ENCODE data around the gene SGCA. TPM values are rescaled to one million over a fixed set of nuclear protein-coding genes. Genes with fewer than 3 reads are reported as not detected.

Gene SGCA
- total and polyA plus RNA-seq, 10 of the 15 experiments (the other 5 are each of a cell fraction or from before 2014, with no cell fraction given): 0.13 to 2.2 (median 0.50) TPM; not detected in 2

DNA sequence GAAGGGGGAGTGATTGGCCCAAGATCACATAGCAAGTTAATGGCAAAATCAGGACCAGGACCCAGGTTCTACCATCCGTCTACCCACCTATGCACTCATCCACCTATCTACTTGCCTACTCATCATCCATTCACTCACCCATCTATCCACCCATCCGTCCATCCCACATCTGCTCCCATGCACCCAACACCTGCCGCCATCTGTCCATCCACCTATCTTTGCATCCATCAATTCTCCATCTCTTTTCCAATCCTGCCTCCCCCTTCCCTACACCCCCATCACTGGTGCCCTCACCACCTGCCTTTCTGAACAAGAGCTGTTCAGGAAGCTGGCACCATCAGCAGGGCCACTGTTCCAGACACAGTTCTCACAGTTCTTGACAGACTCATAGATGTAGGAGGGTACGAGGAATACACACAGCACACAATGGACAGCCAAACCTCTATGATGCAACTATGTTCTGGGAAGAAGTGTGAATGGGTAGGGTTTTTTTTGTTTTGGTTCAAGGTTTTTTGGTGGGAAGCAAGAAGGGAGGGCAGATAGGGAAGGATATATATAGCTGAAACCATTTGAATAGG, 40.3 kb upstream of the SGCA start (continued):
- TF ChIP-seq BACH1 (IDR thresholded peaks at IDR 0.05; ENCODE audit: borderline replicate concordance) (no peak), GATAD2B (conservative IDR thresholded peaks at IDR 0.05; ENCODE audit: low read depth) (no peak)

DNA sequence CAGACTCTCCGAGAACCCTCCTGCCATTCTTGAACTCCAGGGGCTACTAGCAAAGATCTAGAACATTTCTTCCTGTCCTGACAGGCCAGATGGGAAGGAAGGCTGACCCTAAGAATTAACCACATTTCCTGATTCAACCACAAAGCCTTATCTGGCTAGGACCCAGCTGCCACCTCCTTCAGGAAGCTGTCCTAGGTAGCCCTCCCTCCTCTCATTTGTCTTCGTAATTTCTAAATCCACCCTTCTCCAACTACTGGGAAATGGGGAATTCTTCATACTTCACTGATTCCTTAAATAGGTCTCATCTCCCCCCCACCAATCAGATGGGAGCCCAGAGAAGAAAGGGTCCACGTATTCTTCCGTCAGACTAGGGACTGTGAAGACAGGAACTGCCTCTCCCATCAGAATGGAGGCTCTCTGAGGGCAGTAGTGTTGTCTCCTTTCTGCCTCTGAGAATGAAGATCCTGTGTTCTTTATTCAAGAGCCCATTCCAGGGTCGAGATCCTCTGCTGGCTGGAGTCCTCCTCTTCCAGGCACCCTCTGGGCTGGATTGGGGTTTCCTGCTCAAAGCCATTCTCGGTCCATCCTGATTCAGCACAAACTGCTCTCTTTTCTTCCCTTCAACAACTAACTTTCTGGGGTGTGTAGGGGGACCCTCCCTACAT, 38.0 kb upstream of the SGCA start:
- FAIRE-seq (no peak), ATAC-seq (no peak), DNase-seq (ENCODE audit: low read depth, low spot score) (no peak)
- H3K4me2 ChIP-seq (ENCODE audit: control insufficient read depth, insufficient read depth): no peak overlapping the region
- H3K9ac ChIP-seq (ENCODE audit: control insufficient read depth, insufficient read depth, low read length): no peak overlapping the region
- H2AFZ ChIP-seq (ENCODE audit: control insufficient read depth, low read depth, low read length): no peak overlapping the region
- ChIA-PET SMC1A (ENCODE audit: uncharacterized antibody, unreplicated experiment) (interaction anchor here (0.9 kb wide), 1 partner anchor 9 kb away, joined by 4 read pairs; no protein-coding TSS in a partner anchor), POLR2A (no interaction called here), CTCF (no interaction called here), RAD21 (ENCODE audit: unreplicated experiment) (no interaction called here)
- H3K27me3 ChIP-seq (replicated peaks in 1 of 2; ENCODE audit: control insufficient read depth in 2 of 2, insufficient read depth in 2 of 2, low read length in 1 of 2): peaks cover 6 to 10% of the 10 kb centered on the region in 2 experiments
- no peaks in the 10 kb centered on the region for H3K79me2 ChIP-seq (ENCODE audit: control insufficient read depth, insufficient read depth, low read length)
- H3K36me3 ChIP-seq (ENCODE audit: control insufficient read depth in 2 of 2, insufficient read depth in 2 of 2, low read length in 1 of 2): peaks cover 0 to under 1% of the 10 kb centered on the region in 2 experiments; a peak in 2 of 4 replicates
- in situ Hi-C loops (cut with MboI) (no loop called here), intact Hi-C loops (cut with micrococcal nuclease; ENCODE audit: unreplicated experiment) (no loop called here)
- H3K27ac ChIP-seq (ENCODE audit: control insufficient read depth, insufficient read depth): no peak overlapping the region
- no TSS peak for BruUV-seq (replicated peaks)
- no peak overlapping the region for H3K4me3 ChIP-seq
- no peaks in the 10 kb centered on the region; the same call in 1 of the 2 replicates for H4K20me1 ChIP-seq (ENCODE audit: control insufficient read depth, insufficient read depth)
- no peaks in the 10 kb centered on the region for H3K9me3 ChIP-seq (replicated peaks; ENCODE audit: control insufficient read depth, insufficient read depth, low read length)
- H3K4me1 ChIP-seq (ENCODE audit: control insufficient read depth, insufficient read depth, low read length): peaks cover 6% of the 10 kb centered on the region; the same call in 1 of the 2 replicates
- 29% methylated on average over 6 of the region's 6 CpGs for WGBS (ENCODE audit: insufficient coverage, insufficient replicate concordance, low lambda C conversion rate, missing lambda C conversion rate)
- TF ChIP-seq IKZF1 (conservative IDR thresholded peaks at IDR 0.05): 0 out of 2 replicates have a peak, but pooled peaks have one; percentile 12
- TF ChIP-seq CHD2 (IDR thresholded peaks at IDR 0.05; ENCODE audit: borderline replicate concordance, low read depth, low read length): no peak
- no peak for TF ChIP-seq ATF7 (IDR thresholded peaks at IDR 0.05; ENCODE audit: low read depth)
- no peak for TF ChIP-seq TCF12 (IDR thresholded peaks at IDR 0.05; ENCODE audit: low read depth, low read length)
- no peak for TF ChIP-seq EGR1 (IDR thresholded peaks at IDR 0.05; ENCODE audit: borderline replicate concordance in 1 of 2, low read depth in 2 of 2, low read length in 2 of 2)
- no peak for TF ChIP-seq HDGF (IDR thresholded peaks at IDR 0.05)
- TF ChIP-seq BMI1 (IDR thresholded peaks at IDR 0.05; ENCODE audit: borderline replicate concordance): no peak
- TF ChIP-seq, protein P1, sequence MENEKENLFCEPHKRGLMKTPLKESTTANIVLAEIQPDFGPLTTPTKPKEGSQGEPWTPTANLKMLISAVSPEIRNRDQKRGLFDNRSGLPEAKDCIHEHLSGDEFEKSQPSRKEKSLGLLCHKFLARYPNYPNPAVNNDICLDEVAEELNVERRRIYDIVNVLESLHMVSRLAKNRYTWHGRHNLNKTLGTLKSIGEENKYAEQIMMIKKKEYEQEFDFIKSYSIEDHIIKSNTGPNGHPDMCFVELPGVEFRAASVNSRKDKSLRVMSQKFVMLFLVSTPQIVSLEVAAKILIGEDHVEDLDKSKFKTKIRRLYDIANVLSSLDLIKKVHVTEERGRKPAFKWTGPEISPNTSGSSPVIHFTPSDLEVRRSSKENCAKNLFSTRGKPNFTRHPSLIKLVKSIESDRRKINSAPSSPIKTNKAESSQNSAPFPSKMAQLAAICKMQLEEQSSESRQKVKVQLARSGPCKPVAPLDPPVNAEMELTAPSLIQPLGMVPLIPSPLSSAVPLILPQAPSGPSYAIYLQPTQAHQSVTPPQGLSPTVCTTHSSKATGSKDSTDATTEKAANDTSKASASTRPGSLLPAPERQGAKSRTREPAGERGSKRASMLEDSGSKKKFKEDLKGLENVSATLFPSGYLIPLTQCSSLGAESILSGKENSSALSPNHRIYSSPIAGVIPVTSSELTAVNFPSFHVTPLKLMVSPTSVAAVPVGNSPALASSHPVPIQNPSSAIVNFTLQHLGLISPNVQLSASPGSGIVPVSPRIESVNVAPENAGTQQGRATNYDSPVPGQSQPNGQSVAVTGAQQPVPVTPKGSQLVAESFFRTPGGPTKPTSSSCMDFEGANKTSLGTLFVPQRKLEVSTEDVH (IDR thresholded peaks at IDR 0.05; ENCODE audit: low read depth, partially characterized antibody): no peak
- TF ChIP-seq, protein P2, sequence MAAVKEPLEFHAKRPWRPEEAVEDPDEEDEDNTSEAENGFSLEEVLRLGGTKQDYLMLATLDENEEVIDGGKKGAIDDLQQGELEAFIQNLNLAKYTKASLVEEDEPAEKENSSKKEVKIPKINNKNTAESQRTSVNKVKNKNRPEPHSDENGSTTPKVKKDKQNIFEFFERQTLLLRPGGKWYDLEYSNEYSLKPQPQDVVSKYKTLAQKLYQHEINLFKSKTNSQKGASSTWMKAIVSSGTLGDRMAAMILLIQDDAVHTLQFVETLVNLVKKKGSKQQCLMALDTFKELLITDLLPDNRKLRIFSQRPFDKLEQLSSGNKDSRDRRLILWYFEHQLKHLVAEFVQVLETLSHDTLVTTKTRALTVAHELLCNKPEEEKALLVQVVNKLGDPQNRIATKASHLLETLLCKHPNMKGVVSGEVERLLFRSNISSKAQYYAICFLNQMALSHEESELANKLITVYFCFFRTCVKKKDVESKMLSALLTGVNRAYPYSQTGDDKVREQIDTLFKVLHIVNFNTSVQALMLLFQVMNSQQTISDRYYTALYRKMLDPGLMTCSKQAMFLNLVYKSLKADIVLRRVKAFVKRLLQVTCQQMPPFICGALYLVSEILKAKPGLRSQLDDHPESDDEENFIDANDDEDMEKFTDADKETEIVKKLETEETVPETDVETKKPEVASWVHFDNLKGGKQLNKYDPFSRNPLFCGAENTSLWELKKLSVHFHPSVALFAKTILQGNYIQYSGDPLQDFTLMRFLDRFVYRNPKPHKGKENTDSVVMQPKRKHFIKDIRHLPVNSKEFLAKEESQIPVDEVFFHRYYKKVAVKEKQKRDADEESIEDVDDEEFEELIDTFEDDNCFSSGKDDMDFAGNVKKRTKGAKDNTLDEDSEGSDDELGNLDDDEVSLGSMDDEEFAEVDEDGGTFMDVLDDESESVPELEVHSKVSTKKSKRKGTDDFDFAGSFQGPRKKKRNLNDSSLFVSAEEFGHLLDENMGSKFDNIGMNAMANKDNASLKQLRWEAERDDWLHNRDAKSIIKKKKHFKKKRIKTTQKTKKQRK (IDR thresholded peaks at IDR 0.05; ENCODE audit: low read depth, low read length): no peak
- TF ChIP-seq NRF1 (conservative IDR thresholded peaks at IDR 0.05; ENCODE audit: low read depth, low read length): no peak
- TF ChIP-seq YY1 (IDR thresholded peaks at IDR 0.05; ENCODE audit: low read depth, low read length): no peak
- TF ChIP-seq SUZ12 (IDR thresholded peaks at IDR 0.05; ENCODE audit: unreplicated experiment): no peak
- TF ChIP-seq, protein P3, sequence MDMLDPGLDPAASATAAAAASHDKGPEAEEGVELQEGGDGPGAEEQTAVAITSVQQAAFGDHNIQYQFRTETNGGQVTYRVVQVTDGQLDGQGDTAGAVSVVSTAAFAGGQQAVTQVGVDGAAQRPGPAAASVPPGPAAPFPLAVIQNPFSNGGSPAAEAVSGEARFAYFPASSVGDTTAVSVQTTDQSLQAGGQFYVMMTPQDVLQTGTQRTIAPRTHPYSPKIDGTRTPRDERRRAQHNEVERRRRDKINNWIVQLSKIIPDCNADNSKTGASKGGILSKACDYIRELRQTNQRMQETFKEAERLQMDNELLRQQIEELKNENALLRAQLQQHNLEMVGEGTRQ (IDR thresholded peaks at IDR 0.05; ENCODE audit: borderline replicate concordance, low read depth, low read length): no peak
- peak; percentile 79 for TF ChIP-seq RUNX3 (IDR thresholded peaks at IDR 0.05; ENCODE audit: low read length)

Measured in GM12878 (cell line).